Thymus (tissue), 11 donors: ENCODE data around the gene ZCCHC8. TPM values are rescaled to one million over a fixed set of nuclear protein-coding genes. Genes with fewer than 3 reads are reported as not detected.

ENCODE experiments used
- DNase-seq, 9 donors: peaks; one replicate each; pipeline ENCODE4 v3.0.0-alpha.2; 2013; ENCODE audit warnings: low spot score in 9 of 9, low read depth in 6 of 9, missing footprints in 1 of 9
- H3K27ac ChIP-seq, 2 donors: one replicate each; pipeline ENCODE4 v1.5.1; 2013; ENCODE audit warnings: control low read depth in 1 of 2, low read depth in 1 of 2, low read length in 1 of 2, mild to moderate bottlenecking in 1 of 2, moderate library complexity in 1 of 2
- H3K27me3 ChIP-seq, 2 donors: one replicate each; pipeline ENCODE4 v1.5.1; 2013; ENCODE audit warnings: low read length in 1 of 2; ENCODE audit not compliant: control insufficient read depth in 2 of 2, insufficient read depth in 1 of 2
- H3K36me3 ChIP-seq, 2 donors: one replicate each; pipeline ENCODE4 v1.5.1; 2013; ENCODE audit warnings: low read length in 1 of 2, mild to moderate bottlenecking in 1 of 2, moderate library complexity in 1 of 2; ENCODE audit not compliant: control insufficient read depth in 2 of 2, insufficient read depth in 2 of 2
- H3K4me1 ChIP-seq, 2 donors: one replicate each; pipeline ENCODE4 v1.5.1; 2013; ENCODE audit warnings: low read length in 2 of 2; ENCODE audit not compliant: control insufficient read depth in 2 of 2, insufficient read depth in 2 of 2
- H3K4me3 ChIP-seq, 2 donors: one replicate each; pipeline ENCODE4 v1.5.1; 2013; ENCODE audit warnings: low read length in 2 of 2, control low read depth in 1 of 2, mild to moderate bottlenecking in 1 of 2
- H3K9me3 ChIP-seq, 2 donors: one replicate each; pipeline ENCODE4 v1.5.1; 2013; ENCODE audit warnings: low read length in 1 of 2, mild to moderate bottlenecking in 1 of 2; ENCODE audit not compliant: control insufficient read depth in 2 of 2, insufficient read depth in 1 of 2
- whole genome bisulfite sequencing: extraction: QIAGEN DNeasy Blood & Tissue Kit; methylation state at CpG from one replicate; pipeline ENCODE4 v1.1.7; 2013; 5-methylcytosine and 5-hydroxymethylcytosine counted together
- polyA plus RNA-seq: library from polyadenylated mRNA; stranded (reverse); fragments of 200-250 nt; gene quantifications from one replicate; pipeline ENCODE4 v1.2.3, GENCODE V29; 2013
- total RNA-seq: library from RNA; stranded (reverse); fragments of 120-200 nt; gene quantifications from one replicate; pipeline ENCODE4 v1.2.4, GENCODE V29; 2013
- donor health status: healthy.

Gene ZCCHC8
- total and polyA plus RNA-seq, 2 donors: 24.6 to 46.7 TPM

GRCh38 chr12:122527478-122527944 lies 26.8 kb upstream of the ZCCHC8 start:
- Histone ChIP-seq H3K4me1 (peaks cover 7 to 11% of the 10 kb centered on the region in 2 donors), H3K27ac (peak overlapping the region; percentile 77 to 96), H3K4me3 (peak overlapping the region; percentile 92 to 95), H3K36me3 (peaks cover 0 to 49% of the 10 kb centered on the region in 2 donors), H3K9me3 (no peaks in the 10 kb centered on the region), H3K27me3 (no peaks in the 10 kb centered on the region)
- DNase-seq: peak in 7 of 9 donors; percentile 23 to 61 (median 33)
- under 1% methylated on average over 21 of the region's 21 CpGs for WGBS

GRCh38 chr12:122526683-122527477 lies 26.1 kb upstream of the ZCCHC8 start, which contains the start of the genes KNTC1 and RSRC2:
KNTC1 (plus strand) TSS chr12:122527249; CDS start chr12:122530064, 2,815 bp downstream.
RSRC2 (minus strand) TSS chr12:122526936; CDS start chr12:122526853, 83 bp downstream.
- peak; percentile 97 to 100 (median 99) for DNase-seq
- Histone ChIP-seq H3K27ac (peak within 1 kb of the TSS; percentile 99 to 100), H3K4me3 (peak within 1 kb of the TSS; percentile 92 to 95), H3K36me3 (peaks cover 5 to 52% of the 10 kb centered on the region in 2 donors), H3K9me3 (no peaks in the 10 kb centered on the region), H3K27me3 (no peaks in the 10 kb centered on the region), H3K4me1 (peaks cover 7 to 11% of the 10 kb centered on the region in 2 donors)
- under 1% methylated on average over 51 of the region's 51 CpGs for WGBS

GRCh38 chr12:122523846-122524718 lies 23.4 kb upstream of the ZCCHC8 start:
- peaks cover 7 to 11% of the 10 kb centered on the region in 2 donors for H3K4me1 ChIP-seq
- no peak overlapping the region for H3K27ac ChIP-seq
- peak overlapping the region; percentile 20 to 54 for H3K4me3 ChIP-seq
- H3K9me3 ChIP-seq: no peaks in the 10 kb centered on the region
- WGBS: 68% methylated on average over 8 of the region's 8 CpGs
- no peak for DNase-seq
- peaks cover 16 to 62% of the 10 kb centered on the region in 2 donors for H3K36me3 ChIP-seq
- H3K27me3 ChIP-seq: no peaks in the 10 kb centered on the region

- H3K27me3 ChIP-seq: no peaks in the 10 kb centered on the region
- no peak overlapping the region for H3K4me3 ChIP-seq
- 89% methylated on average over 8 of the region's 8 CpGs for WGBS
- no peak overlapping the region for H3K27ac ChIP-seq
- H3K9me3 ChIP-seq: no peaks in the 10 kb centered on the region
- no peak for DNase-seq
- H3K4me1 ChIP-seq: peaks cover 5 to 9% of the 10 kb centered on the region in 2 donors
- H3K36me3 ChIP-seq: peaks cover 20 to 64% of the 10 kb centered on the region in 2 donors
These were observed 22.5 kb upstream of the ZCCHC8 start for GRCh38 chr12:122523280-122523679.

GRCh38 chr12:122520676-122521075 lies 19.9 kb upstream of the ZCCHC8 start:
- WGBS: 99% methylated on average over 4 of the region's 4 CpGs
- DNase-seq: no peak
- H3K36me3 ChIP-seq: peaks cover 40 to 90% of the 10 kb centered on the region in 2 donors
- H3K9me3 ChIP-seq: no peaks in the 10 kb centered on the region
- peaks cover 4% of the 10 kb centered on the region in 2 donors for H3K4me1 ChIP-seq
- no peaks in the 10 kb centered on the region for H3K27me3 ChIP-seq
- H3K4me3 ChIP-seq: no peak overlapping the region
- H3K27ac ChIP-seq: no peak overlapping the region

GRCh38 chr12:122519418-122519817 lies 18.7 kb upstream of the ZCCHC8 start:
- Histone ChIP-seq H3K4me1 (peaks cover 4% of the 10 kb centered on the region in 2 donors), H3K27ac (no peak overlapping the region), H3K9me3 (no peaks in the 10 kb centered on the region), H3K36me3 (peaks cover 49 to 94% of the 10 kb centered on the region in 2 donors), H3K4me3 (no peak overlapping the region), H3K27me3 (no peaks in the 10 kb centered on the region)
- WGBS: 96% methylated on average over 1 of the region's 1 CpG
- DNase-seq: no peak

- H3K4me1 ChIP-seq: peaks cover 2 to 4% of the 10 kb centered on the region in 2 donors
- H3K36me3 ChIP-seq: peaks cover 50 to 92% of the 10 kb centered on the region in 2 donors
- H3K9me3 ChIP-seq: no peaks in the 10 kb centered on the region
- 98% methylated on average over 1 of the region's 1 CpG for WGBS
- no peak for DNase-seq
- H3K27ac ChIP-seq: no peak overlapping the region
- H3K4me3 ChIP-seq: no peak overlapping the region
- H3K27me3 ChIP-seq: no peaks in the 10 kb centered on the region
These were observed 18.2 kb upstream of the ZCCHC8 start for GRCh38 chr12:122518908-122519307.

GRCh38 chr12:122517877-122518276 lies 17.1 kb upstream of the ZCCHC8 start:
- no peak for DNase-seq
- Histone ChIP-seq H3K36me3 (peaks cover 57 to 91% of the 10 kb centered on the region in 2 donors), H3K27ac (no peak overlapping the region), H3K4me1 (no peaks in the 10 kb centered on the region), H3K4me3 (no peak overlapping the region), H3K27me3 (no peaks in the 10 kb centered on the region), H3K9me3 (no peaks in the 10 kb centered on the region)
- 97% methylated on average over 5 of the region's 5 CpGs for WGBS
